HS-5 (cell line): ENCODE data around the gene SPIN2B.

ENCODE experiments used
- DNase-seq: peaks from one replicate; pipeline ENCODE4 v3.0.0-alpha.2; 2012; ENCODE audit warnings: low read depth

Gene SPIN2B

DNA sequence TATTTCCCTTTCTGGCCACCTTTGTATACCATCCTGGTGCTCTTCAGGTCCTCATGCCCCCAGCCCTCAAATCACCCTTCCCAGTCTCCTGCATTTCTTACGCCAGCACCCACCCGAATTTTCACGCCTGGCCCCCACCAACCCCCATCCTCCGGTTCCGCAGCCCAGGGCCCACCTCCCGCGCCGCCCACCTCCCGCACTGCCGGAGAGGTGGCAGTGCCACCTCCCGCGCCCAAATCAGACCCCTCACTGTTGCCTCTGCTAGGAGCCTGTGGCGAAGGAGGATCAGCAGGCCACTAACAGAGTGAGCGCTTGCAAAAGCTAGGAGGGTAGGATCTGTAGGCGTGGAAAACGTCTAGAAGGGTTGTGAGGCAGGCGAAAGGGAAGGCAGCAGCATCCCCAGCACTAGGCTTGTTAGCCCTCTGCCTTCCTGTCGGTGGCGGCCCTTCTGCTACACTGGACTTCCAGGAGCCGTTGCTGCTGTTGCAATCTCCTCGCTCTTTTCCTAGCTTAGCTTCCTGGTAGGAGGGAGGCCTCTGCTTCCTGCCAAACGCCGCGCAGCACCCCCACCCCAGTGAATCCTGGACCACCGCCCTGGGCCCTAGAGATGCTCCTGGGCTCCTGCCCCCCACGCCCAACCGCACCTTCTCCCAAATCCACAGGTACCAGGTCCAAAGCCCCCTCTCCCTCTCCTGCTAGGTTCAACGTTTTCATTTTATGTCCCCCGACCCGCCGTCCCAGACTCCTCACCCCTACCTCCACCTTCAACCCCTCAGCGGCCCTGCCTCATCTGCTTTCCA, 51.0 kb downstream of the SPIN2B start:
- no peak for DNase-seq
